ENCODE results near the gene SNRNP35. TPM values are rescaled to one million over a fixed set of nuclear protein-coding genes. Genes with fewer than 3 reads are reported as not detected.
"Not testable (repeated sequence)": the region's sequence is repeated elsewhere in the genome, so short reads cannot be mapped to it uniquely, and the experiment has no call there.

Gene SNRNP35
- total RNA-seq (10 to 100 TPM in 1 of 2 donors, 1 to 10 TPM in 1; 9.0 to 12.7 TPM), polyA plus RNA-seq (10 to 100 TPM in 1 of 2 donors, 1 to 10 TPM in 1; 9.6 to 13.3 TPM)

GRCh38 chr12:123457980-123458779 lies at the start of gene SNRNP35:
TSS of gene SNRNP35 (plus strand) at chr12:123458139. CDS start at chr12:123465541, 7,402 bp downstream.
- peak within 1 kb of the TSS; percentile 77 to 84 for H3K9ac ChIP-seq (ENCODE audit: low read depth in 1 of 2, low read length in 2 of 2)
- H3K27ac ChIP-seq (ENCODE audit: low read depth in 1 of 2, low read length in 2 of 2), result peak within 1 kb of the TSS; percentile 99
- H3K36me3 ChIP-seq (ENCODE audit: control insufficient read depth in 4 of 4, insufficient read depth in 3 of 4, low read depth in 1 of 4, low read length in 3 of 4), result peaks cover 0 to 3% (median 0%) of the 10 kb centered on the region in 4 donors
- peaks cover 2 to 6% (median 3%) of the 10 kb centered on the region in 4 donors for H3K4me1 ChIP-seq (ENCODE audit: control insufficient read depth in 4 of 4, insufficient read depth in 4 of 4, low read length in 3 of 4)
- peak; percentile 84 for DNase-seq (ENCODE audit: low spot score)
- WGBS, result under 1% methylated on average over 48 of the region's 48 CpGs
- no peaks in the 10 kb centered on the region for H3K27me3 ChIP-seq (ENCODE audit: control insufficient read depth in 4 of 4, insufficient read depth in 4 of 4, low read length in 3 of 4)
- H3K4me3 ChIP-seq (ENCODE audit: low read depth in 1 of 3, low read length in 3 of 3), result peak within 1 kb of the TSS; percentile 66 to 79 (median 69)
- TF ChIP-seq NR2F2 (IDR thresholded peaks at IDR 0.05) (peak; percentile 14), REST (IDR thresholded peaks at IDR 0.05) (peak; percentile 16), MAX (IDR thresholded peaks at IDR 0.05) (no peak), EGR1 (IDR thresholded peaks at IDR 0.05; ENCODE audit: low read depth in 2 of 2) (peak; percentile 52 to 71), GABPA (IDR thresholded peaks at IDR 0.05 in 1 of 2, conservative IDR thresholded peaks at IDR 0.05 in 1 of 2) (peak; percentile 18 to 74), RAD21 (IDR thresholded peaks at IDR 0.05) (no peak), CTCF (IDR thresholded peaks at IDR 0.05; ENCODE audit: low read depth, low read length, missing input control) (no peak), FOXA1 (IDR thresholded peaks at IDR 0.05) (no peak), FOXA2 (IDR thresholded peaks at IDR 0.05) (no peak), RXRA (IDR thresholded peaks at IDR 0.05) (peak; percentile 16 to 33), ZBTB33 (IDR thresholded peaks at IDR 0.05) (no peak), YY1 (IDR thresholded peaks at IDR 0.05) (peak; percentile 99), JUND (IDR thresholded peaks at IDR 0.05) (no peak), TAF1 (conservative IDR thresholded peaks at IDR 0.05) (peak; percentile 79), ATF3 (IDR thresholded peaks at IDR 0.05) (no peak), SP1 (IDR thresholded peaks at IDR 0.05) (peak; percentile 15), HNF4G (IDR thresholded peaks at IDR 0.05) (peak; percentile 27), HNF4A (conservative IDR thresholded peaks at IDR 0.05) (peak; percentile 53 to 54)
- no peaks in the 10 kb centered on the region for H3K9me3 ChIP-seq (ENCODE audit: control insufficient read depth in 4 of 4, low read length in 3 of 4)

DNA sequence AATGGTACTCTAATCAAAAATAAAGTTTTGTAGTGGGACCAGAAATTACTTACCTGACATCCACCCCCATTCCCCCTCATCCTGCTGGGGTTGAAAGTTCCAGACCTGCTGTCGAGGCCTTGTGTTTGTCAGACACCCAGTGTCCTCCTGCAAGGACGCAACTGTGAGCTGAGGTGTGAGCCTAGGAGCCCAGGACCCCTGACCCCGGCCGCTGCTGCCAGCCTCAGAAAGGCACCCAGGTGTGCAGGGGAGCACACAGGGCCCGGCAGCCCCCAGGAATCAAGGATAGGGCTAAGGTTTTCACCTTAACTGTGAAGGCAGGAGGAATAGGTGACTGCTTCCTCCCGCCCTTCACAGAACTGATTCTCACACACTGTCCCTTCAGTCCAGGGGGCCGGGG lies 49.3 kb upstream of the SNRNP35 start:
- WGBS, result 96% methylated on average over 7 of the region's 7 CpGs
- H3K27ac ChIP-seq (ENCODE audit: low read depth in 1 of 2, low read length in 2 of 2); H3K9me3 ChIP-seq (ENCODE audit: control insufficient read depth in 4 of 4, low read length in 3 of 4): not testable (repeated sequence)

GRCh38 chr12:123409284-123410040 lies 48.5 kb upstream of the SNRNP35 start:
- not testable (repeated sequence) for H3K4me1 ChIP-seq (ENCODE audit: control insufficient read depth in 4 of 4, insufficient read depth in 4 of 4, low read length in 3 of 4); H3K4me3 ChIP-seq (ENCODE audit: low read depth in 1 of 3, low read length in 3 of 3); DNase-seq (ENCODE audit: low spot score); H3K9me3 ChIP-seq (ENCODE audit: control insufficient read depth in 4 of 4, low read length in 3 of 4); H3K27ac ChIP-seq (ENCODE audit: low read depth in 1 of 2, low read length in 2 of 2); H3K27me3 ChIP-seq (ENCODE audit: control insufficient read depth in 4 of 4, insufficient read depth in 4 of 4, low read length in 3 of 4); H3K9ac ChIP-seq (ENCODE audit: low read depth in 1 of 2, low read length in 2 of 2)
- H3K36me3 ChIP-seq (ENCODE audit: control insufficient read depth in 4 of 4, insufficient read depth in 3 of 4, low read depth in 1 of 4, low read length in 3 of 4), result peaks cover 12 to 27% (median 16%) of the 10 kb centered on the region in 4 donors
- WGBS, result 92% methylated on average over 11 of the region's 11 CpGs

More for the DNA sequence above, 49.3 kb upstream of the SNRNP35 start:
- H3K27me3 ChIP-seq (ENCODE audit: control insufficient read depth in 4 of 4, insufficient read depth in 4 of 4, low read length in 3 of 4); H3K9ac ChIP-seq (ENCODE audit: low read depth in 1 of 2, low read length in 2 of 2); H3K4me3 ChIP-seq (ENCODE audit: low read depth in 1 of 3, low read length in 3 of 3); DNase-seq (ENCODE audit: low spot score); H3K4me1 ChIP-seq (ENCODE audit: control insufficient read depth in 4 of 4, insufficient read depth in 4 of 4, low read length in 3 of 4): not testable (repeated sequence)
- H3K36me3 ChIP-seq (ENCODE audit: control insufficient read depth in 4 of 4, insufficient read depth in 3 of 4, low read depth in 1 of 4, low read length in 3 of 4), result peaks cover 16 to 35% (median 23%) of the 10 kb centered on the region in 4 donors
